Hypothalamus (tissue), 51 donors: ENCODE data around the gene TFCP2L1.
"Not testable (repeated sequence)": the region's sequence is repeated elsewhere in the genome, so short reads cannot be mapped to it uniquely, and the experiment has no call there.

ENCODE experiments used
- DNase-seq, 51 donors: peaks; one replicate each; lab custom pipeline; 2025; lab: John Stamatoyannopoulos, UW

TFCP2L1 gene

DNA sequence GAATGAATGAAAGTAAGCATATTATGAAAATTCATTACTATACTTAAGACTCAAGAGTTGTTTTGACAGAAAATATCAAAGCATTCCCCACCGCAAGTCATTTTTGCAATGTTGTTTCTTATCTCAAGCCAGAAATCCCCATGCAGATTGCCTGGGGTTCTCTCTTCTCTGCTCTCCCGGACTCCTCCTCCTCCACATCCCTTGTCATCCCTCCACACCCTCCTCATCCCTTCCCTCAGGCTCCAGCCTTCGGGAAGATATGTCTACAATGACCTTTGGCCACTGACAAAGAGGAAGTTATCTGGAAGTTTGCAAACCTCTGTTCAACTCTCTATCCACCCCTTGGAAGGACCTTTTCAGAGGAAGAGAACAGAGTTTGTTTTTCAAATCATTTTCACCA lies 11.9 kb downstream of the TFCP2L1 start:
- no peak for DNase-seq

DNA sequence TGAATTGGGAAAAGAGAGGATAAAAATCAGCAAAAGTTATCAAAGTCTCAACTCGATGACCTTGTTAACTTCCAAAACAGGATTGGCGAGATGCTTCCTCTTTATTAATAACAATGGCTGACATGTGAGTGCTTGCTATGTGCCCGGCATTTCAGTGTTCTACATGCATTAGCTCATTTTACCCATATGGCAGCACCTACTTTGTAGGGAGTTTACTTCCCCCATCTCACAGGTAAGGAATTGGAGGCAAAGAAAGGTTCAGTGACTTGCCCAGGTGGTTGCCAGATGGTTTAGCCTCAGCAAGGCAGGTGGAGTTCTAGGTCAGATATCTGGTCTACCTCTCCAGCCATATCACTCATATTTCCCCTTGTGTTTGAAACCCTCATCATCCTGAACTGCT lies 12.4 kb downstream of the TFCP2L1 start:
- DNase-seq, result no peak

DNA sequence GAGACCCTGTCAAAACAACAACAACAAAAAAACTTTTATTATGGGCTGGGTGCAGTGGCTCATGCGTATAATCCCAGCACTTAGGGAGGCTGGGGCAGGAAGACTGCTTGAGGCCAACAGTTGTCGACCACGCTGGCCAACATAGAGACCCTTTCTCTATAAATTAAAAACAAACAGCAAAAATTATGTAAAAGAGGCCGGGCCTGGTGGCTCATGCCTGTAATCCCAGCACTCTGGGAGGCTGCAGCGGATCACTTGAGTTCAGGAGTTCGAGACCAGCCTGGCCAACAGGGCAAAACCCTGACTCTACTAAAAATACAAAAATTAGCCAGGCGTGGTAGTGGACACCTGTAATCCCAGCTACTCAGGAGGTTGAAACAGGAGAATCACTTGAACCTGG lies 15.6 kb downstream of the TFCP2L1 start:
- DNase-seq, result not testable (repeated sequence)

DNA sequence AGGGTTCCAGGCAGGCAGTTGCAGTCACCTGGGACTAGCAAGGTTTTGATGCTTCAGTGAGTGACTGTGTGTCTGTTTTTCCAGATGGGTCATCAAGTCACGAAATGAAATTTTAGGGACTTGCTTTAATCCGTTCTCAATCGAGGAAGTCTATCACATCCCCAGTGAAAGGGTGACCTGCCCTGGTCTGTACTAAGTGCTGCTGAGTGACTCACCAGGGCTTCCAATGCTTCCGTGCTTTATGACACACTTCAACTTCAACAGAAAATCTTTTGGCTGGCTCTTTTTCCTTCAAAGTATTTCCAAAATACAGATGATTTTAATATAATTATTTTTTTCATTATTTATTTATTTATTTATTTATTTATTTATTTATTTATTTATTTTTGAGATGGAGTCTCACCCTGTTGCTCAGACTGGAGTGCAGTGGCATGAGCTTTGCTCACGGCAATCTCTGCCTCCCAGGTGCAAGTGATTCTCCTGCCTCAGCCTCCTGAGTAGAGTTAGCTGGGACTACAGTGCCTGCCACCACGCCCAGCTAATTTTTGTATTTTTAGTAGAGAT lies 18.4 kb downstream of the TFCP2L1 start:
- no peak for DNase-seq

DNA sequence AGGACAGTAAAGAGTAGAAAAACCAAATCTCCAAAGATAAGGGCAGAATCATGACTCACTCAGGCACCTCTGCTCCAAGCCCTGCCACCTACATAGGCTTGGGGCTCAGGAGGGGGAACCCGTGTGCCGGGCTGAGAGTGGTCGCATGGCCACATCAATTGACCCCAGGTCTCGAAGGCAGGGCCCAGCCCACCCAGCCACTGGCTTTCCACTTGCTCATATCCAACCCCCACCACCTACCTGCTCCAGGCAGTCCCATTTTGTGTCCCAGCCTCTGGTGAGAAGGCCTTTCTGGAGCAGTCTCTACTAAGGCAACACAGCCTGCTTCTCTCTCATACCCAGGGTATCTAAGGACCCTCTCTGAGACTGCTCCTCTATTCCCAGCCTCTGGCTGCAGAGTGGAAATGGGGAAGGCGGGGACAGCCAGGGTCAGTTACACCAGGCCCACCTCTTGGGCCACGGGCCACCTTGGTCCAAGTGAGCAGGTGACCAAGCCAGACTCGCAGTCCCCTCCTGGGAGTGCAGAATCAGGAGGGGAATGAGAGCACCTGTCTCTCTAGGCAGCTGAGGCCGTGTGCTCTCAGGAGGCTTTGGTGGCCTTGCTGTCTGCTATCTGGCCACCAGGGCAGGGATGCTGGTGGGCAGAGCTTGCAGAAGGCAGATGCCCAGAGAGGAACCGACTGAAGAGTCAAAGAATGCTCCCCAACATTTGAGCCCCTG lies 20.8 kb downstream of the TFCP2L1 start:
- DNase-seq, result no peak

DNA sequence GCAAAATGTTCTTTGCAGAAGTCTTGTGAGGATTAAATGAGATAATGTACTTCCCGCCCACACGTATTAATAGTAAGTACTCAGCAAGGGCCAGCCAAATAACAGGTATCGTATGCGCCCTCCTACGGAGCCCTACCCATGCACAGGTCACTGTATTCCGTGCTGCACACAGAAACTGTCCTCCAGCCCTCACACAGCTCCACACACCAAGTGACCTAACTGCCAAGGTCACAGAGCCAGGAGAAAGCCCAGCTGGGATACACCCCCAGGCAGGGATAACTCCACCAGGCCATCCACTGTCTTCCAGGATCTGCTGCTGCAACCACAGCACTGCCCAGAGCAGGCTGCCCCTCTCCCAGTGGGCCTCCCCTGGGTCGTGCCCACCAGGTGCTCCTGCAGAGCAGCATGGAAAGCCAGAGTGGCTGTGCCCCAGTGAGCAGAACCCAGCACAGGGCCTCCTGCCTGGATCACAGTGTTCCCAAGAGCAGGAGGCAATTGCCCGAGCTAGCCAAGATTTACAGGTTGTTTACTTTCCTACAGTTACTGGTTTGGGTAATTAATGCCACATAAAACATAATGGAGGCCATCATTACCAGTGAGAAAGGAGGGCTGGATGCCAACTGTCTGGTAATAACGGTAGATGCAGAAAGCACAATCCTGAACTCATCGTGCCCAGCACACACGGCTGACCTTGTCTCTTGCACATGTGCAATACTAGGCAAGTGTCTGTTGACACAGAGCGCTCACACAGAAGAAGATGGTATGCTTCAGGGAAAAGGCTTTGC lies 24.4 kb downstream of the TFCP2L1 start:
- no peak for DNase-seq

DNA sequence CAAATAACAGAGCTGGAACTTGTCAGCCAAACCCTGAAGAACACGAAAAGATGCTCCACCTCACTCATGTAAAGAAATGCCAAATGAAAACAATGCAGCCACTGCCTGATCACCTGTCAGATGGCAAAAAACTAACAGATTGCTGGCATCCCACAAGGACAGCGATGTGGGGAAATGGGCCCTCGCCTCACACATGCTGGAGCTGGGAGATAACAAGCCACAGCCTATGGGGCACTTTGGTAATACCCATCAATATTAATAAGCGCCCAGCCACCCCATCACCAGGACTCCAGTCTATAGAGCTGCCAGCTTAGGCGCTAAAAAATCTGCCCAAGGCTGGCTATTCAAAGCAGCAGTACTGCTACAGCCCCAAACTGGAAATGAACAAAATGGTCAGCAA lies 27.0 kb downstream of the TFCP2L1 start:
- no peak for DNase-seq

DNA sequence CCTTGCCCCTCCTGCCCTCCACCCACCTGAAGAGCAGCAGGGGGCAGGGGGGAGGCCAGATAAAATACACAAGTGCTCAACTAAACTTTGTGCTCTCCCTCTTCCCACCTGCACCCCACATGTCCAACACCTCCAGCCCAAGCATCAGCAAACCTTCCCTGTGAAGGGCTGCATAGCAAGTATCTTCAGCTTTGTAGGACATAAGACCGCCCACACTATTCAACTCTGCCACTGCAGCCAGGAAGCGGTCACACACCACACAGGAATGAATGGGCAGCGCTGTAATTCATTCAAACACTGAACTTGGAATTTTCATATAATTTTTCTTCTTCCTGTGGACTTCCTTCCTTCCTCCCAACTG lies 27.5 kb downstream of the TFCP2L1 start:
- no peak for DNase-seq

DNA sequence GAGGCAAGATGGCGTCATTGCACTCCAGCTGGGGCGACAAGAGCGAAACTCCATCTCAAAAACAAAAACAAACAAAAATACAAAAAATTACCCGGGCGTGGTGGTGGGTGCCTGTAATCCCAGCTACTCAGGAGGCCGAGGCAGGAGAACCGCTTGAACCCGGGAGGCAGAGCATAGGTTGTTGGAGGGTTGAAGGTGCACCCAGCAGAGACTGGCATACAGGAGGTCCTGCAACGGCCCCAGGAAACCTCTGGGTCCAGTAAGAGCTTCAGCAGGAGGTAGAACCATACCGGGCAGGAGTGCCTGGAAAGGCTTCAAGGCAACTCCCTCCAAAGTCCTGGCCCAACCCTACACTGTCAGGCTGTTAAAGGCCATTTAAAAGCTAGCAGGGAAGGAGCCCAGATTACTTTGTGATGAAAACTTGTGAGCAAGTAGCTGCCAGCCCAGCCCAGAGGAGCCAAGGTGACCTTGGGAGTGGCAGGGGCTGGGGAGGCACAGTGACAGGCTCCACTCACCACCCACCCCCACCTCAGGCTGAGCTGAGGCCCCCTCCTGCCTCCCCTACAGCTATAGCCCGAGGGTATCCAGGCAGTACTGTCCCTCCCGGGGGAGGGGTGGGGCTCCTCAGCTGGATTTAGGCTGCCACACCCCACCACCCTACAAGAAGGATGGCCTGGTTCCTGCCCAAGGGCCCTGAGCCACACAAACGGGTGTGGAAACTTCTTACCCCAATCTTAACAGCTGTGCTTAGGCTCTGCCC lies 28.1 kb downstream of the TFCP2L1 start:
- DNase-seq, result no peak

DNA sequence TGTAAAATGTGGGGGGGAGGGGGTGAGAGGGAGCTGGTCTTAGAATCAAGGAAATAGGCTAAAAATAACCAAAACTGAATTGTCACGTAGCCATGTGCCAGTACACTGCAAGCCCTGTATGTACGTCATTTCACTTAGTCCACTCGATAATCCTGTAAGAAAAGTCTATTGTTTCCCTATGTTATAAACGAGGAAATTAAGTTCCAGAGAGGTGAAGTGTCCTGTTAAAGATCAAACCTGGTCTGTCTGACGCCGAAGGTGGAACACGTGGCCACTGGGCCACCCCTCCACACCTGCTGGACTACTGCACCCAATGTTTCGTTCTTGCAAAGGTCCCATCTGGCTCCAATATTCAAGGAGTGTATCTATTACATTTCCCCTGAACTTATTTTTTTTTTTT lies 29.6 kb downstream of the TFCP2L1 start:
- no peak for DNase-seq

DNA sequence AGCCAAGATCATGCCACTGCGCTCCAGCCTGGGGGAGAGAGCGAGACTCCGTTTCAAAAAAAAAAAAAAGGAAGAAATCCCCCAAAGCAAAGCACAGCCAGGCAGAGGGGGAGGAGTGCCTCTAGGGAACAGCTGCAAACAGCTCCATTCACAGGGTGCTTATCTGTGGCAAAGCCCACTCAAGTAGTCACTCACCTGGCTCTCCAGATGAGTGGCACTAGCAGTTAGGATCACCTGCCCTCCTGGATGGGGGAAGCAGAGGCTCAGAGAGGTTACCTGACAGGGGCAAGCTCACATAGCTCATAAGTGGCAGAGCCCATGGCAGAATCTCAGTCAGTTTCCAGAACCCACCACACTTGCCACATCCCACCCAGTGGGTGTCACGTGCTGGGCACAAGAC lies 30.3 kb downstream of the TFCP2L1 start:
- no peak for DNase-seq

DNA sequence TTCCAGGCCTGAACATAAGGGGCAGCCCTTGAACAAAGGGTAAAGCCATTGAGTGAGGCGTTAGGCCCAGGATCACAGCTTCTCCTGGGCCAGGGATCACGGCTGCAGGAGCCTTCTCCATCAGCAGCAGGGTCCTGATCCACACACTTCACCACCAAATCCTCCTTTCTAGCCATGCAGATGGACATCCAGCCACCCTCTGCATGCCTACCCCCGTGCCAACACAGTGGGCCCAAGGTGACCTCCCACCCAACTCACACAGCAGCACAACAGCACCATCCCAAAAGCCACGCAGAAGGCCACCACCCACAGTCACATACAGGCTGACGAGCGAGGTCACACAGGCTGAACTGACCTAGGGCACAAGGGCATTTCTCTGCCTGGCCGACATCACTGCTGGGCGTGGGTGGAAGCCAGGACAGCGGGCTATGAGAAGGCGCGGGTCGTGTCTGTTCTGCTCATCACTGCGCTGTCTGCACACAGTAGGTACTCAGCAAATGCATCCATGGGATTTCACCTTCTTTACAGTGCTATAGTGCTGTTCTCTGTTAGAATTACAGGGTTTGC lies 31.2 kb downstream of the TFCP2L1 start:
- DNase-seq, result no peak

DNA sequence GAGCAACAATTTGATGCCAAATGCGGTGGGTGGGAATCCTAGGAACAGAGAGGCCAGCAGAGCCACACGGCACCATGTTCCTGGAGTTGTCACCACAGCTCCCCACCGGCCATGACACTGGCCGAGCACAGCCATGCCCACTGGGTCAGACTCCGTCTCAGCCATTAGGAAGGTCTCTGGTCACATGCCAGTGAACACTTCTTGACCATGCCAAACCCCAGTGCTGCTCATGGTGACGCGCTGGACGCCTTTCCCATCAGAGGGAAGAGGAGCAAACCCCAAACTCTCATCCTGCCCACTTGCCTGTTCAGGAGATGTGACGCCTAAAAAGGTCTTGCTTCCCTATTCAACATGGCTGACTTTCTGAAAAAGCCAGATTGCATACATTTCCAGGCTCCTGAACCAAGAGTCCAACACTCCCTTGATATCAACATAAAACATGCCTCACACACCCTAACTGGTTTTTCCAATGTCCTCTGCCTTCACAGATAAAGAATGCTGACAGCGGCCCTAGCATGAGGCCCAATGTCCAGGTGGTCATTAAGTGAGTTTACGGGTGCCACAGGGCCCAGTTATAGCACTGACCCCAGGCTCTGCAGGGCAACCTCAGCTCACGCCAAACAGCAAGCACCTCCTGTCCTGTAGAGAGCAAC lies 31.9 kb downstream of the TFCP2L1 start:
- DNase-seq, result no peak

DNA sequence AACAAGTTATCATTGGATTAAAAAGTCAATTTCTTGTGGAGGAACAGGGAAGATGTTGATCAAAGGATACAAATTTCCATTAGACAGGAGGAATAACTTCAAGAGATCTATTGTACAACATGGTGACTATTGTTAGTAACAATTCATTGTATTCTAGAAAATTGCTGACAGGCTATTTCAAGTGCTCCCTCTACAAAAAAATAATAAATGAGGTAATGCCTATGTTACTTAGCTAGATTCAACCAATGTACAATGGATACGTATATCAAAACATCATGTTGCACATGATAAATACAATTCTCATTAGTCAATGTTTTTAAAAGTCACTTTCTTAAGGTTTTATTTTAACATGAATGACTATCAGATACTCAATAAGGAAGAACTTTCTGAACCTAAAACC lies 33.5 kb downstream of the TFCP2L1 start:
- DNase-seq, result no peak

DNA sequence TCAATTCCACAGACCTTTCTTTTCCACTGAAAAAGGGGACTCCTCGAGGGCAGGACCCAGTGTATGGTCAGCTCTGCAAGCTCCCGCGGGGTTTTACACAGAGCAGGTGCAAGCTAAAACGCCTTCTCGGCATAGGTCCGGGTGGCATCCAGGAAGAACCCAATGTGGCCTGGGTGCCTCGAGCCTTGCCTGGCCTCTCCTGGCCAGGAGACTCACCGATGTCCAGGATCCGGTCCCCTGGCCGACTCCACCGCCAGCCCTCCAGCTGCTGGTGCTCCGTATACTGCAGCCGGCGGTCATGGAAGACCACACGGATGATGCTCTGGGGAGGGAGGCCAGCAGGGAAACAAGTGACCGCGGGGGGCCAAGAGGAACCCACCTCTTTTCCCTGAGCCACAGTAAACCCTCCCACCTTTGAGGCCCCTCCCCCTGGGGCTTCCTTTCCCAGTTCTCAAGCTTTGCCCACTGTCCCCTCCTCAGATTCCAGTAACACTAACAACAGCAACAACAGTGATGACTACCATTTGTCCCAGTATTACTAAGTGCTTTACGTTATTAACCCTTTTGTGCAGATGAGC lies 36.1 kb downstream of the TFCP2L1 start:
- no peak for DNase-seq

DNA sequence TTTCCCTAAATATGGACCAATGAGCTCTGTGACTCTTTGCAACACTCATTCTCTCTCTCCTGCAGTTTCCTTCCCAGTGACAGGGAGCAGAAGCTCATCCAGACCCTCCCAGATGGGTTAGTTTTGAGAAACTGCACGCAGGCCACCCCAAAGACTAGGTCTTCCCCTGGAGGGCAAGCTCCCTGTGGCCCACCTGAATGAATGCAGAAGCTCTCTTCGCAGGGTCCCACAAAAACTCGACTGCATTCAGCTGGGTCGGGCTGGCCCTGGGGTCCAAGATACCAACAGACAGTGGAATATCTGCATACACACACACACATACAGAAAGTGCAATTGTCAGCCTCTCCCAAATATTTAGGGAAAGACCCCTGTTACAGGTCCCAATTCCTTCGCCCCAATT lies 37.0 kb downstream of the TFCP2L1 start:
- DNase-seq, result no peak

DNA sequence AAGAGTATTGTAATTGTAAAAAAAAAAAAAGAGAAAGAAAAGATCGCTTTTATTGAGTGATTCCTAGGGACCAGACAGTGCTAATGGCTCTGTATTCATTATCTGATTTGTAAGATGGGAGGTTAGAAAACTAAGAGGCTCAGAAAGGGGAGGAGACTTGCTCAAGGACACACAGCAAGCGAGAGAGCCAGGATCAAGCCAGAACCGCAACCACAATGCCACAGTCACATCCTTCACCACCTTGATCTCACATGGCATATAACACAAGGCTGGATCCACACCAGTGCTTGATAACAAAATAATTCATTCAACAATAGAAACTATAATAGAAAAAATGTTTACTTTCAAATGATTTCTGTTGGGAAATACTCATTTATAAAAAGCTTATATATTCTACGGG lies 37.5 kb downstream of the TFCP2L1 start:
- DNase-seq, result no peak

DNA sequence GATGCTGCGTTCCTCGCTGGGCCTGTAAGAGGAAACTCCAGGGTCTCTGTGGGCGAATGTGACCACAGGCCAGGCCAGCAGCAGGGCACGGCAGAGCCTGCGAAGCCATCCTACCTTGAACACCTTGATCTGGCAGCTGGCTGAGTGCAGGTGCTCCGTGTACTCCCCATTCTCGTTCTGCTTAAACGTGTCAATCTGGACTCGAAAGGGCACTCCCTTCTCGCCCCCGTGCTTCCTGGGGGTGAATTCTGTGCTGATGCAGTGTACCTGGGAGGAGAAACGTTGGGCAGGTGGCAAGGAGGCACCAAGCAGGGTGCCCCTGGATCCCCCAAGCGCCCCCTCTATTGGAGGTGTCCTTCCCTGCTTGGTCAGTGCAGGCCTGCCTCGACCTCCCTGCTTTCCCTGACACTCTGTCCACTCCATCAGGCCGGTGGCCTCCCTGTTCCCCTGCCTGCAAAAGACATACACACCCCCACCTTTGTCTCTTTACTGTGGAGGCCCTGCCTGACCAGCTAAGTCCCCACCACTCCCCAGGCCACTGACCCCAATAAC lies 38.2 kb downstream of the TFCP2L1 start:
- no peak for DNase-seq

DNA sequence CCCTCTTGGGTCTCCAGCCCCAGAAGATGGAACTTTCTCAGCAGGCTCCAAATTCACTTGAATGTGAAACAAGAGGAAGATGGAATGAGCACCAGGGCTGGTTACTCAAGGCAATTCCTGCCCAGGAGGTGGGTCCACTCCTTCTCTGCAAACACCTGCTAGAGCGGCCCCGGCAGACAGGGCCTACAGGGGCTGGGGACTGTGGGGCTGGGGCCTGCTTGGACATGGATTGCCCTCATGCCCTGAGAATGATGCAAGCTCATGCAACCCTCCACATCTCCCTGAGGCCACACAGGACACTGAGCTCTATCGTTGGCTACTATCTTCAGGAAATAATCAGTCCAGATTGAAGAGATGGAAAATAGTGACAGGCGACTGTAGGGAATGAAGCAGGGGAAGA lies 39.1 kb downstream of the TFCP2L1 start:
- DNase-seq, result no peak
